ENCODE data around the gene NID1. TPM values are rescaled to one million over a fixed set of nuclear protein-coding genes. Genes with fewer than 3 reads are reported as not detected.

The NID1 gene
- total and polyA plus RNA-seq, 7 donors: 12.0 to 31.8 (median 22.2) TPM

GRCh38 chr1:236002572-236002971, 62.3 kb downstream of the NID1 start:
- DNase-seq (no peak), ATAC-seq (no peak)
- no peaks in the 10 kb centered on the region for H3K4me1 ChIP-seq
- TF ChIP-seq CTCF (IDR thresholded peaks at IDR 0.05): no peak
- H3K9me3 ChIP-seq: no peaks in the 10 kb centered on the region
- intact Hi-C loops (cut with DNase I): no loop called here
- H3K4me3 ChIP-seq: no peak overlapping the region
- no peaks in the 10 kb centered on the region for H3K36me3 ChIP-seq (ENCODE audit: insufficient read depth in 1 of 2, low read depth in 1 of 2)
- H3K27me3 ChIP-seq (ENCODE audit: insufficient read depth in 3 of 3, low read length in 2 of 3): no peaks in the 10 kb centered on the region
- 86 to 93% (median 89%) methylated on average over 11 of the region's 11 CpGs for WGBS, 3 donors
- H3K27ac ChIP-seq: no peak overlapping the region

GRCh38 chr1:236002025-236002390, 62.9 kb downstream of the NID1 start:
- Histone ChIP-seq H3K36me3 (ENCODE audit: insufficient read depth in 1 of 2, low read depth in 1 of 2) (no peaks in the 10 kb centered on the region), H3K4me3 (no peak overlapping the region), H3K27me3 (ENCODE audit: insufficient read depth in 3 of 3, low read length in 2 of 3) (no peaks in the 10 kb centered on the region), H3K27ac (no peak overlapping the region), H3K4me1 (no peaks in the 10 kb centered on the region), H3K9me3 (no peaks in the 10 kb centered on the region)
- TF ChIP-seq CTCF (IDR thresholded peaks at IDR 0.05): no peak
- ATAC-seq: peak in 1 of 4 donors; percentile 6
- no peak for DNase-seq
- intact Hi-C loops (cut with DNase I): no loop called here
- 81 to 92% (median 87%) methylated on average over 7 of the region's 7 CpGs for WGBS, 3 donors

- no peak for TF ChIP-seq CTCF (IDR thresholded peaks at IDR 0.05)
- no peaks in the 10 kb centered on the region for H3K36me3 ChIP-seq (ENCODE audit: insufficient read depth in 1 of 2, low read depth in 1 of 2)
- H3K4me3 ChIP-seq: no peak overlapping the region
- ATAC-seq (no peak), DNase-seq (no peak)
- 88 to 93% (median 92%) methylated on average over 6 of the region's 6 CpGs for WGBS, 3 donors
- no peaks in the 10 kb centered on the region for H3K27me3 ChIP-seq (ENCODE audit: insufficient read depth in 3 of 3, low read length in 2 of 3)
- no peaks in the 10 kb centered on the region for H3K9me3 ChIP-seq
- no peaks in the 10 kb centered on the region for H3K4me1 ChIP-seq
- no peak overlapping the region for H3K27ac ChIP-seq
- intact Hi-C loops (cut with DNase I): no loop called here
Observed at GRCh38 chr1:236000781-236001180, 64.1 kb downstream of the NID1 start.

- TF ChIP-seq CTCF (IDR thresholded peaks at IDR 0.05): no peak
- ATAC-seq: peak in 3 of 4 donors; percentile 21 to 46 (median 31)
- Histone ChIP-seq H3K27ac (no peak overlapping the region), H3K36me3 (ENCODE audit: insufficient read depth in 1 of 2, low read depth in 1 of 2) (peaks cover 0 to 5% of the 10 kb centered on the region in 2 donors), H3K9me3 (no peaks in the 10 kb centered on the region), H3K4me1 (no peaks in the 10 kb centered on the region), H3K27me3 (ENCODE audit: insufficient read depth in 3 of 3, low read length in 2 of 3) (no peaks in the 10 kb centered on the region), H3K4me3 (no peak overlapping the region)
- 67 to 72% (median 68%) methylated on average over 8 of the region's 8 CpGs for WGBS, 3 donors
- intact Hi-C loops (cut with DNase I): no loop called here
- no peak for DNase-seq
Observed at GRCh38 chr1:235999259-235999925, 65.5 kb downstream of the NID1 start.

- Histone ChIP-seq H3K36me3 (ENCODE audit: insufficient read depth in 1 of 2, low read depth in 1 of 2) (peaks cover 0 to 5% of the 10 kb centered on the region in 2 donors), H3K4me1 (no peaks in the 10 kb centered on the region), H3K4me3 (no peak overlapping the region), H3K27ac (no peak overlapping the region), H3K9me3 (no peaks in the 10 kb centered on the region), H3K27me3 (ENCODE audit: insufficient read depth in 3 of 3, low read length in 2 of 3) (no peaks in the 10 kb centered on the region)
- intact Hi-C loops (cut with DNase I): no loop called here
- ATAC-seq: no peak
- WGBS, 3 donors: 78 to 85% (median 85%) methylated on average over 6 of the region's 6 CpGs
- TF ChIP-seq CTCF (IDR thresholded peaks at IDR 0.05): no peak
- DNase-seq: no peak
Observed at GRCh38 chr1:235998812-235999211, 66.1 kb downstream of the NID1 start.

Data from psoas muscle (tissue), 8 donors.